ENCODE measurements around the gene VIPR2. TPM values are rescaled to one million over a fixed set of nuclear protein-coding genes. Genes with fewer than 3 reads are reported as not detected.
A peak's percentile ranks its signal among the peaks of the same experiment; 100 is the strongest.

VIPR2 gene
- total RNA-seq, 1 experiment from 2014 or later, result not detected

DNA sequence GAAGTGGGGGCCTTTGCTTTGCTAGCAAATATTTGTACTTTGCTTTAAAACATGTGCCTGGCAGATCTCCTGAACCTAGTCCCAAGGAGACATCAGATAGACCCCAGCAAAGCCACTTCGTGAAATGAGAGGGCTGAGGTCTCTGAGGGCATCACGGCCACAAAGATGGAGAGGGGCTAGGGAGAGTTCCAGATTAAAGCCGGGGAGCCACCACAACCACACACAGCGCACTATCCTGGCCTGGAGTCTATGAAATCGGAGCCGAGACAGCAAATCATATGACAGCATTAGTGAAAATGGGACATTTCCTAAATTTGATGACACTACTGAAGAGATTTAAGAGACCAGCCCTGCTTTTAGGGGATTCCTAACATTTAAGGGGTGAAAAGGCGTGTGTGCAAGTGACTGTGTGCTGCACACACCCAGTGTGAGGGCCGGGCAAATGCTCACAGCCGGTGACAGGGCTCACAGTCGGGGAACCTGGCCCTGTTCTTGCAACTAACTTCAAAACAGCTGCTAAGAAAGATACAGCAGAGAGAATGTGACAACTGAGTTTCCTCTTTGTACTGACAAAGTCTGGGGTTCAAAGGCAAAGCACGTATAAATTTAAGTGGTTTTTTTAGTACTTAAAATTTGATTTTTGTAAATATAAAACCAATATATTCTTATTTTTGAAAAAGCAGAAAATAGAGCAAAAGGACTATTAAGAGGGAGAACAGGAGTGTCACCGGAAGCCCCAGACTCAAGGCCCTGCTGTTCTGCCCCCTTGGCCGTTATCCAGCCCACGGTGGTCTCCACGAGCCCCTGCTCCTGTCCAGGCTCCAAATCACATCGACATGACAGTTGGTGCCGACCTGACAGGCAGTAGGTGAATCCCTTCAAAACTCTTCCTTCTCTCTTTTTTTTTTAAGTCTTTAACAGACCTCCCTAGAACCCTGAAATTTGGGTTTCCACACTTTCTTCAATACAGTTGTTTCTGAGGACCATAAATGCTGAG is 49.5 kb downstream of the VIPR2 start:
- Histone ChIP-seq H3K27ac (ENCODE audit: low read depth, low read length, poor library complexity, severe bottlenecking) (no peak overlapping the region), H3K27me3 (replicated peaks; ENCODE audit: insufficient read depth, low read depth, low read length, poor library complexity) (no peaks in the 10 kb centered on the region), H3K4me1 (ENCODE audit: insufficient read depth, low read length, poor library complexity, severe bottlenecking) (peaks cover 11% of the 10 kb centered on the region), H3K4me3 (ENCODE audit: low read depth, low read length, poor library complexity, severe bottlenecking) (no peak overlapping the region), H3K36me3 (ENCODE audit: insufficient read depth, low read length, poor library complexity, severe bottlenecking) (no peaks in the 10 kb centered on the region), H3K9me3 (ENCODE audit: low read depth, low read length, poor library complexity, severe bottlenecking) (no peaks in the 10 kb centered on the region)
- POLR2A ChIA-PET (ENCODE audit: low non-redundant PET), result no interaction called here
- no peak for DNase-seq (ENCODE audit: low spot score)
- no TSS peak for BruUV-seq (replicated peaks)
- intact Hi-C loops (cut with micrococcal nuclease; ENCODE audit: unreplicated experiment), result no loop called here
- CTCF ChIA-PET, result no interaction called here
- TF ChIP-seq, protein P1, sequence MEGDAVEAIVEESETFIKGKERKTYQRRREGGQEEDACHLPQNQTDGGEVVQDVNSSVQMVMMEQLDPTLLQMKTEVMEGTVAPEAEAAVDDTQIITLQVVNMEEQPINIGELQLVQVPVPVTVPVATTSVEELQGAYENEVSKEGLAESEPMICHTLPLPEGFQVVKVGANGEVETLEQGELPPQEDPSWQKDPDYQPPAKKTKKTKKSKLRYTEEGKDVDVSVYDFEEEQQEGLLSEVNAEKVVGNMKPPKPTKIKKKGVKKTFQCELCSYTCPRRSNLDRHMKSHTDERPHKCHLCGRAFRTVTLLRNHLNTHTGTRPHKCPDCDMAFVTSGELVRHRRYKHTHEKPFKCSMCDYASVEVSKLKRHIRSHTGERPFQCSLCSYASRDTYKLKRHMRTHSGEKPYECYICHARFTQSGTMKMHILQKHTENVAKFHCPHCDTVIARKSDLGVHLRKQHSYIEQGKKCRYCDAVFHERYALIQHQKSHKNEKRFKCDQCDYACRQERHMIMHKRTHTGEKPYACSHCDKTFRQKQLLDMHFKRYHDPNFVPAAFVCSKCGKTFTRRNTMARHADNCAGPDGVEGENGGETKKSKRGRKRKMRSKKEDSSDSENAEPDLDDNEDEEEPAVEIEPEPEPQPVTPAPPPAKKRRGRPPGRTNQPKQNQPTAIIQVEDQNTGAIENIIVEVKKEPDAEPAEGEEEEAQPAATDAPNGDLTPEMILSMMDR (conservative IDR thresholded peaks at IDR 0.05; ENCODE audit: low read depth, low read length), result no peak

DNA sequence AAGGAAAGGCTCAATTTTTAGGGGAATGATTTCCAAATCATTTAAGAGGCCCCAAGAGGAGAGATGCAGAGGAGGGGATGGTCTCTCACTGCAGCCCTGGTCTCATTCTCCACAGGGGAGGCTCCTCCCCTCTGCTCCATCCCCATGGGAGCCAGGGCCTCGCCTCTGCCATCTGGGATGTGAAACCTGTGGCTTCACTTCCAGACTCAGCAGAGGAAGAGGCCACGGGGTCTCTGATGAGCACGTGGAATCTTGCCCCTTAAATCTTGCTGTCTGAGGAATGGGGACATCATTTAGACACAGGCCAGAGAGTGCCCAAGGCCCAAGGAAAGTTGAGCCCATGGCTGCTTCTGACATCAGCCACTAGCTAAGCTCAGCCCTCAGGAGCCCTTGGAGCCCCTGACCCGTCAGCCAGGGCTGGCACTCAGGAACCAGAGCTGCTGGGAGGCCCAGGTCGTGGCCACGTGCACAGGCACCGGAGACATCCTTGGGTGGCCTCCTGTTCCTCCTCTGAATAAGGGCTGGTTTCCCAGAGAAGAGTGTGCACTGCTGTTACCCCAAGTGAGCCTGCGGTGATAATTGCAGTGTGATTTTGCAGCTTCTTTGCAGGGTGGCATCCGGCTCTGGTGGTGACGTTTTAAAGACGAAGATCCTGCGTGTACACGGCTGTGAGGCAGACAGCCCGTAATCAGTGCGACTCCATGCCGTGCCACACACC is 50.5 kb downstream of the VIPR2 start:
- POLR2A ChIA-PET (ENCODE audit: low non-redundant PET), result no interaction called here

DNA sequence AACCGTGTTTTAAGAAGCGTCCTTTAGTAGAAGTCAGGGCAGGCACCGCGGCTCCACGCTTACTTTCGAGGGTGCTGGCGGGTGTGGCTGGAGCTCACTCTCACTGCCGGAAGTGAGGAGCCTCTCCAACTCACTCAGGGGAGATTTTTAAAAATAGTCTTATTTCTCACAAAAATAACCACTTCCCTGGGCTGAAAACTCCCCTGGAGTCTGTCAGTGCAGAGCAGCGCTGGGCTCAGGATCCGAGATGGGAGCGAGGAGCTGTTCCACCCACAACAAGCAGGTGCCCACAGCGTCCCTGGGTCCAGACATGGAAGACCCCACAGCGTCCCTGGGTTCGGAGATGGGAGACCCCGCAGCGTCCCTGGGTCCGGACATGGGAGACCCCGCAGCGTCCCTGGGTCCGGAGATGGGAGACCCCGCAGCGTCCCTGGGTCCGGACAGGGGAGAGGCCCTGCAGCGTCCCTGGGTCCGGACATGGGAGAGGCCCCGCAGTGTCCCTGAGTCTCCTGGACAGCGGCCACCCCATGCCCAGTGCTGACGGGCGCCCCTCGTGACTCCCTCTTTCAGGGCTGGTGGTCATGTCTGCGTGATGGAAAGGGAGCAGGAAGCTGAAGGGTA is 51.2 kb downstream of the VIPR2 start:
- Histone ChIP-seq H3K36me3 (ENCODE audit: insufficient read depth, low read length, poor library complexity, severe bottlenecking) (no peaks in the 10 kb centered on the region), H3K4me1 (ENCODE audit: insufficient read depth, low read length, poor library complexity, severe bottlenecking) (peaks cover 11% of the 10 kb centered on the region), H3K9me3 (ENCODE audit: low read depth, low read length, poor library complexity, severe bottlenecking) (no peaks in the 10 kb centered on the region), H3K27me3 (replicated peaks; ENCODE audit: insufficient read depth, low read depth, low read length, poor library complexity) (no peaks in the 10 kb centered on the region), H3K4me3 (ENCODE audit: low read depth, low read length, poor library complexity, severe bottlenecking) (no peak overlapping the region), H3K27ac (ENCODE audit: low read depth, low read length, poor library complexity, severe bottlenecking) (no peak overlapping the region)
- DNase-seq (ENCODE audit: low spot score), result no peak
- no TSS peak for BruUV-seq (replicated peaks)
- TF ChIP-seq, protein P1 (conservative IDR thresholded peaks at IDR 0.05; ENCODE audit: low read depth, low read length), result no peak
- TF ChIP-seq EZH2 (IDR thresholded peaks at IDR 0.05; ENCODE audit: borderline replicate concordance, low read depth, low read length, poor library complexity, severe bottlenecking), result no peak
- ChIA-PET CTCF (no interaction called here), POLR2A (ENCODE audit: low non-redundant PET) (no interaction called here)
- intact Hi-C loops (cut with micrococcal nuclease; ENCODE audit: unreplicated experiment), result no loop called here

More for the DNA sequence above, 50.5 kb downstream of the VIPR2 start:
- no peaks in the 10 kb centered on the region for H3K9me3 ChIP-seq (ENCODE audit: low read depth, low read length, poor library complexity, severe bottlenecking)
- CTCF ChIA-PET, result no interaction called here
- H3K4me1 ChIP-seq (ENCODE audit: insufficient read depth, low read length, poor library complexity, severe bottlenecking), result peaks cover 11% of the 10 kb centered on the region
- H3K4me3 ChIP-seq (ENCODE audit: low read depth, low read length, poor library complexity, severe bottlenecking), result no peak overlapping the region
- intact Hi-C loops (cut with micrococcal nuclease; ENCODE audit: unreplicated experiment), result no loop called here
- no peaks in the 10 kb centered on the region for H3K36me3 ChIP-seq (ENCODE audit: insufficient read depth, low read length, poor library complexity, severe bottlenecking)
- H3K27ac ChIP-seq (ENCODE audit: low read depth, low read length, poor library complexity, severe bottlenecking), result no peak overlapping the region
- H3K27me3 ChIP-seq (replicated peaks; ENCODE audit: insufficient read depth, low read depth, low read length, poor library complexity), result no peaks in the 10 kb centered on the region
- no TSS peak for BruUV-seq (replicated peaks)
- DNase-seq (ENCODE audit: low spot score), result peak; percentile 79
- TF ChIP-seq, protein P1 (conservative IDR thresholded peaks at IDR 0.05; ENCODE audit: low read depth, low read length), result no peak
